Nephron (organoid): ENCODE results near the gene CELF4.

Source experiments
- H3K27ac Mint-ChIP-seq, 3 experiments: 2 replicates each; pipeline ENCODE4 v1.8.0; 2020; ENCODE audit warnings: mixed read lengths in 3 of 3, mild to moderate bottlenecking in 2 of 3, moderate library complexity in 1 of 3
- H3K27me3 Mint-ChIP-seq: 2 replicates; pipeline ENCODE4 v1.8.0; 2021; ENCODE audit warnings: low read depth, mild to moderate bottlenecking, moderate library complexity, mixed read lengths
- H3K36me3 Mint-ChIP-seq: 2 replicates; pipeline ENCODE4 v1.8.0; 2020; ENCODE audit warnings: low read depth, mixed read lengths
- H3K4me1 Mint-ChIP-seq: 2 replicates; pipeline ENCODE4 v1.8.0; 2020; ENCODE audit warnings: mixed read lengths
- H3K4me3 Mint-ChIP-seq, 3 experiments: 2 replicates each; pipeline ENCODE4 v1.8.0; 2020; ENCODE audit warnings: mild to moderate bottlenecking in 3 of 3, mixed read lengths in 3 of 3, moderate library complexity in 2 of 3
- H3K9me3 Mint-ChIP-seq: 2 replicates; pipeline ENCODE4 v1.8.0; 2020; ENCODE audit warnings: mixed read lengths
- CTCF ChIP-seq, 3 experiments: fragments of 200-600 bp; sonication (generic); IDR thresholded peaks; one replicate each; pipeline ENCODE4 v1.5.0; 2021; ENCODE audit warnings: antibody characterized with exemption in 3 of 3; ENCODE audit not compliant: unreplicated experiment in 3 of 3

Gene CELF4

GRCh38 chr18:37509600-37509999 lies 56.0 kb downstream of the CELF4 start:
- peaks cover 15% of the 10 kb centered on the region for H3K9me3 Mint-ChIP-seq
- peaks cover 31% of the 10 kb centered on the region for H3K27me3 Mint-ChIP-seq
- peaks cover 46% of the 10 kb centered on the region for H3K4me1 Mint-ChIP-seq
- peak overlapping the region in 1 of 3 experiments; percentile 10 for H3K27ac Mint-ChIP-seq
- no peak overlapping the region for H3K4me3 Mint-ChIP-seq
- H3K36me3 Mint-ChIP-seq: no peaks in the 10 kb centered on the region
- no peak for TF ChIP-seq CTCF (IDR thresholded peaks at IDR 0.05; ENCODE audit: unreplicated experiment in 3 of 3)

GRCh38 chr18:37508207-37508606 lies 57.4 kb downstream of the CELF4 start:
- Mint-ChIP-seq H3K9me3 (peaks cover 15% of the 10 kb centered on the region), H3K27me3 (peaks cover 22% of the 10 kb centered on the region), H3K27ac (peak overlapping the region in 1 of 3 experiments; percentile 7), H3K4me3 (no peak overlapping the region), H3K36me3 (no peaks in the 10 kb centered on the region), H3K4me1 (peaks cover 41% of the 10 kb centered on the region)
- TF ChIP-seq CTCF (IDR thresholded peaks at IDR 0.05; ENCODE audit: unreplicated experiment in 3 of 3): no peak

GRCh38 chr18:37507239-37507638 lies 58.4 kb downstream of the CELF4 start:
- peaks cover 15% of the 10 kb centered on the region for H3K9me3 Mint-ChIP-seq
- peaks cover 43% of the 10 kb centered on the region for H3K4me1 Mint-ChIP-seq
- peaks cover 16% of the 10 kb centered on the region for H3K27me3 Mint-ChIP-seq
- no peak overlapping the region for H3K27ac Mint-ChIP-seq
- no peak overlapping the region for H3K4me3 Mint-ChIP-seq
- TF ChIP-seq CTCF (IDR thresholded peaks at IDR 0.05; ENCODE audit: unreplicated experiment in 3 of 3): no peak
- no peaks in the 10 kb centered on the region for H3K36me3 Mint-ChIP-seq

GRCh38 chr18:37506001-37506400 lies 59.6 kb downstream of the CELF4 start:
- peaks cover 11% of the 10 kb centered on the region for H3K9me3 Mint-ChIP-seq
- no peak overlapping the region for H3K4me3 Mint-ChIP-seq
- H3K36me3 Mint-ChIP-seq: no peaks in the 10 kb centered on the region
- H3K4me1 Mint-ChIP-seq: peaks cover 46% of the 10 kb centered on the region
- H3K27ac Mint-ChIP-seq: no peak overlapping the region
- TF ChIP-seq CTCF (IDR thresholded peaks at IDR 0.05; ENCODE audit: unreplicated experiment in 3 of 3): no peak
- H3K27me3 Mint-ChIP-seq: peaks cover 14% of the 10 kb centered on the region

GRCh38 chr18:37505321-37505720 lies 60.3 kb downstream of the CELF4 start:
- H3K9me3 Mint-ChIP-seq: peaks cover 7% of the 10 kb centered on the region
- no peak for TF ChIP-seq CTCF (IDR thresholded peaks at IDR 0.05; ENCODE audit: unreplicated experiment in 3 of 3)
- H3K4me3 Mint-ChIP-seq: no peak overlapping the region
- H3K27ac Mint-ChIP-seq: peak overlapping the region; percentile 18 to 88 (median 70)
- peaks cover 16% of the 10 kb centered on the region for H3K27me3 Mint-ChIP-seq
- peaks cover 46% of the 10 kb centered on the region for H3K4me1 Mint-ChIP-seq
- no peaks in the 10 kb centered on the region for H3K36me3 Mint-ChIP-seq

- Mint-ChIP-seq H3K4me1 (peaks cover 42% of the 10 kb centered on the region), H3K4me3 (no peak overlapping the region), H3K27me3 (peaks cover 19% of the 10 kb centered on the region), H3K27ac (peak overlapping the region in 2 of 3 experiments; percentile 53 to 78), H3K36me3 (no peaks in the 10 kb centered on the region), H3K9me3 (no peaks in the 10 kb centered on the region)
- TF ChIP-seq CTCF (IDR thresholded peaks at IDR 0.05; ENCODE audit: unreplicated experiment in 3 of 3): no peak
These were observed 63.0 kb downstream of the CELF4 start for GRCh38 chr18:37502601-37503000.
